ENCODE measurements around the gene MYADM.
"Not testable (repeated sequence)": the region's sequence is repeated elsewhere in the genome, so short reads cannot be mapped to it uniquely, and the experiment has no call there.

MYADM gene, protein sequence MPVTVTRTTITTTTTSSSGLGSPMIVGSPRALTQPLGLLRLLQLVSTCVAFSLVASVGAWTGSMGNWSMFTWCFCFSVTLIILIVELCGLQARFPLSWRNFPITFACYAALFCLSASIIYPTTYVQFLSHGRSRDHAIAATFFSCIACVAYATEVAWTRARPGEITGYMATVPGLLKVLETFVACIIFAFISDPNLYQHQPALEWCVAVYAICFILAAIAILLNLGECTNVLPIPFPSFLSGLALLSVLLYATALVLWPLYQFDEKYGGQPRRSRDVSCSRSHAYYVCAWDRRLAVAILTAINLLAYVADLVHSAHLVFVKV

DNA sequence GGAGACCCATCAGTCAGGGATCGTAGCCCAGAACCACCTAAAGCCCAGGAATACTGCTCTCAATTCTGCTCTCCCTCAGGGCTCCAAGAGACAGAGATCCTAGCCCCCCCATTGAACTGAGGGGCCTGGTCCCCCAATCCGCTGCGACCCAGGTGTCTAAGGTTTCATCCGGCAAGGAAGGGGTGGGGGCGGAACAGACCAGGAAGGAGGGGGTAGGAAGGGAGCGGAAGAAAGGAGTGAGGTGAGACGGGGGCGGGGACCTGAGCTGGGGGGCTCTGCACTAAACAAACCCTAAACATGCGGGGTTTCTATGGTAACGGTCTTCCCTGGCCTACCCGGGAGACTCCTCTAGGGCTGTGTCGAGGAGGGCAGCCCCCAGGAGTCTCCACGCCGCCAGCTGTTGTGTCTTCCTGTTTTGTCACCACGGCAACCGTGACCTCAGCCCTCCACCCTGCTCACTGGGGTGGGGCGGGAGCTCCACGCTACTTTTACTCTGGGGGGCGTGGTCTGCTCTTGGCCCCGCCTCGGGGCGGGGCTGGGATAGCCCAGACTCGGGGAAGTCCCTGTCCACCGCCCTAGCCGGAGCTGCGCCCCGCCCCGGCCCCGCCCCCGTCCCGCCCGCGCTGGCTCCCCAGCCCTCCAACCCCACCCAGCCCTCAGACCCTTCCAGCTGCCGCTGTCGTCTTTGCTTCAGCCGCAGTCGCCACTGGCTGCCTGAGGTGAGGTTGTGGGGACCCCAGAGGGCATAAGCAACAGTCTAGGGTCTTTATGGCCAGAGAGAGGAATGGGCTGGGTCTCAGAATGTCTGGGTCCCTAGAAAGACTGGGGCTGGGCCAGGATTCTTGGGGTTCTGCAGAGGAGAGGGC is at the start of gene MYADM:
TSS of gene MYADM (plus strand) at position 659 of the 866 bp plus-strand sequence. CDS start 5,647 bp downstream, outside the sequence.
- H3K4me3 Mint-ChIP-seq: peak within 1 kb of the TSS; percentile 98
- DNase-seq (ENCODE audit: low spot score in 2 of 2): peak; percentile 99
- no peaks in the 10 kb centered on the region for H3K9me3 Mint-ChIP-seq
- peaks cover 52% of the 10 kb centered on the region for H3K4me1 Mint-ChIP-seq
- H3K36me3 Mint-ChIP-seq: peaks cover 60% of the 10 kb centered on the region
- H3K27ac Mint-ChIP-seq: peak within 1 kb of the TSS; percentile 100
- ATAC-seq: peak; percentile 87

- ATAC-seq (no peak), DNase-seq (ENCODE audit: low spot score in 2 of 2) (no peak)
- Mint-ChIP-seq H3K4me3 (no peak overlapping the region), H3K36me3 (no peaks in the 10 kb centered on the region), H3K4me1 (no peaks in the 10 kb centered on the region), H3K27ac (no peak overlapping the region), H3K9me3 (no peaks in the 10 kb centered on the region)
Observed at GRCh38 chr19:53818756-53819155, 48.9 kb upstream of the MYADM start.

GRCh38 chr19:53819861-53820260 is 47.8 kb upstream of the MYADM start:
- Mint-ChIP-seq H3K36me3 (no peaks in the 10 kb centered on the region), H3K27ac (no peak overlapping the region), H3K4me1 (peaks cover 5% of the 10 kb centered on the region), H3K9me3 (no peaks in the 10 kb centered on the region), H3K4me3 (no peak overlapping the region)
- DNase-seq (ENCODE audit: low spot score in 2 of 2) (no peak), ATAC-seq (no peak)

- ATAC-seq (no peak), DNase-seq (ENCODE audit: low spot score in 2 of 2) (no peak)
- Mint-ChIP-seq H3K4me3 (no peak overlapping the region), H3K4me1 (peaks cover 5% of the 10 kb centered on the region), H3K36me3 (no peaks in the 10 kb centered on the region), H3K27ac (no peak overlapping the region), H3K9me3 (no peaks in the 10 kb centered on the region)
Observed at GRCh38 chr19:53823380-53824120, 44.1 kb upstream of the MYADM start.

DNA sequence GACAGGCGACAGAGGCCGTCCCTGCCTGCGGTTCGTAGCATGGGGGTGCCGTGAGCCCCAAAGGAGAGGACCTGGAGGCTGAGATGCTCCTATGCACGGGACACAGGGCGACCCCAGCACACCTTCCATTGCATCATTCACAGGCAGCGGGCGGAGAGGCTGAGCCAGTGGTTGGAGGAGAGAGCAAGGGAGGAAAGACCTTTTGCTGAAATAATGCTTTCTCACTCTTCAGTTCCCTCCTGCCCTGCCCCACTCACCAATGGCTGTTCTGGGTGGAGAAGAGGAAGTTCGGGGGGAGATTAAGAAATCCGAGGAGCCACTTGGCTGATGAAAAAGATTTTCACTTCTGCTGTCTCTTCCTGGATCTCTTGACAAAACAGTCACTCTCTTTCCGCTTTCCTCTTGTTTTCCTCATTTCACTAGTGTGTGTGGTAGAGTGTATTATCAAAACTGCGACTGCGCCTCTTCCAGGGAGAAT is 43.5 kb upstream of the MYADM start, which contains the start of gene NLRP12:
TSS of gene NLRP12 (minus strand) at position 181 of the 478 bp plus-strand sequence. CDS start at position 41, 140 bp downstream.
- Mint-ChIP-seq H3K4me1 (peaks cover 5% of the 10 kb centered on the region), H3K27ac (no peak within 1 kb of the TSS), H3K36me3 (no peaks in the 10 kb centered on the region), H3K9me3 (no peaks in the 10 kb centered on the region), H3K4me3 (no peak within 1 kb of the TSS)
- no peak for DNase-seq (ENCODE audit: low spot score in 2 of 2)
- no peak for ATAC-seq

GRCh38 chr19:53826876-53827275 is 40.8 kb upstream of the MYADM start:
- Mint-ChIP-seq H3K9me3 (no peaks in the 10 kb centered on the region), H3K36me3 (no peaks in the 10 kb centered on the region), H3K4me1 (peaks cover 5% of the 10 kb centered on the region), H3K27ac (no peak overlapping the region), H3K4me3 (no peak overlapping the region)
- ATAC-seq: no peak
- no peak for DNase-seq (ENCODE audit: low spot score in 2 of 2)

GRCh38 chr19:53828531-53828930 is 39.2 kb upstream of the MYADM start:
- no peak overlapping the region for H3K4me3 Mint-ChIP-seq
- DNase-seq (ENCODE audit: low spot score in 2 of 2): no peak
- H3K27ac Mint-ChIP-seq: no peak overlapping the region
- peaks cover 5% of the 10 kb centered on the region for H3K4me1 Mint-ChIP-seq
- H3K36me3 Mint-ChIP-seq: no peaks in the 10 kb centered on the region
- no peak for ATAC-seq
- H3K9me3 Mint-ChIP-seq: no peaks in the 10 kb centered on the region

DNA sequence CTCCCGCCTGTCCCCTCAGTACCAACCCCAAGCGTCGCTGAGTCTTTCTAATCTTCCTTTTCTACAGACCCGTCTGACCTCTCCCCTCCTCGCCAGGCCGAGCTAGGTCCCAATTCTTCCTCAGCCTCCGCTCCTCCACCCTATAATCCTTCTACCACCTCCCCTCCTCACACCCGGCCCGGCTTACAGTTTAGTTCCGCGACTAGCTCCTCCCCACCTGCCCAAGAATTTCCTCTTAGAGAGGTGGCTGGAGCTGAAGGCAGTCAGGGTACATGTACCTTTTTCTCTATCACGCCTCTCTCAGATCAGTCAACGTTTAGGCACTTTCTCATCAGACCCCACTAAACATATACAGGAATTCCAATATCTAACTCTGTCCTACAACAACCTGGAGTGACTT is 34.8 kb upstream of the MYADM start:
- ATAC-seq; H3K27ac Mint-ChIP-seq; H3K4me1 Mint-ChIP-seq; H3K4me3 Mint-ChIP-seq; H3K36me3 Mint-ChIP-seq; H3K9me3 Mint-ChIP-seq; DNase-seq (ENCODE audit: low spot score in 2 of 2): not testable (repeated sequence)

DNA sequence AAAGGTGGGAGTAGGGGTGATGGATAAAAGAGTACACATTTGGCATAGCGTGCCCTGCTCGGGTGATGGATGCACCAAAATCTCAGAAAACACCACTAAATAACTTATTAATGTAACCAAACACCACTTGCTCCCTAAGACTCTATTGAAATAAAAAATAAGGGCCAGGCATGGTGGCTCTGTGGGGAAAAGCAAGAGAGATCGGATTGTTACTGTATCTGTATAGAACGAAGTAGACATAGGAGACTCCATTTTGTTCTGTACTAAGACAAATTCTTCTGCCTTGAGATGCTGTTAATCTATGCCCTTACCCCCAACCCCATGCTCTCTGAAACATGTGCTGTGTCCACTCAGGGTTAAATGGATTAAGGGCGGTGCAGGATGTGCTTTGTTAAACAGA is 29.2 kb upstream of the MYADM start:
- not testable (repeated sequence) for H3K4me3 Mint-ChIP-seq; H3K4me1 Mint-ChIP-seq; H3K36me3 Mint-ChIP-seq; H3K27ac Mint-ChIP-seq; ATAC-seq; DNase-seq (ENCODE audit: low spot score in 2 of 2); H3K9me3 Mint-ChIP-seq

DNA sequence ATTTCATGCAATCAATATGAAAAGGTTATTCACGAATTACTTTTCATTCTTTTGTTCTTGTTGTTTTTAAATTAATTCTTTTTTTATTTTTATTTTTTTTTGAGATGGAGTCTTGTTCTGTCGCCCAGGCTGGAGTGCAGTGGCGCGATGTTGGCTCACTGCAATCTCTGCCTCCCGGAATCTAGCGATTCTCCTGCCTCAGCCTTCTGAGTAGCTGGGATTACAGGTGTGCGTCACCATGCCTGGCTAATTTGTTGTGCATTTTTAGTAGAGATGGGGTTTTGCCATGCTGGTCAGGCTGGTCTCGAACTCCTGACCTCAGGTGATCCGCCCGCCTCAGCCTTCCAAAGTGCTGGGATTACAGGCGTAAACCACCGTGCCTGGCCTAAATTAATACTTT is 27.4 kb upstream of the MYADM start:
- H3K4me1 Mint-ChIP-seq; H3K9me3 Mint-ChIP-seq; H3K36me3 Mint-ChIP-seq; H3K27ac Mint-ChIP-seq; DNase-seq (ENCODE audit: low spot score in 2 of 2); ATAC-seq; H3K4me3 Mint-ChIP-seq: not testable (repeated sequence)

DNA sequence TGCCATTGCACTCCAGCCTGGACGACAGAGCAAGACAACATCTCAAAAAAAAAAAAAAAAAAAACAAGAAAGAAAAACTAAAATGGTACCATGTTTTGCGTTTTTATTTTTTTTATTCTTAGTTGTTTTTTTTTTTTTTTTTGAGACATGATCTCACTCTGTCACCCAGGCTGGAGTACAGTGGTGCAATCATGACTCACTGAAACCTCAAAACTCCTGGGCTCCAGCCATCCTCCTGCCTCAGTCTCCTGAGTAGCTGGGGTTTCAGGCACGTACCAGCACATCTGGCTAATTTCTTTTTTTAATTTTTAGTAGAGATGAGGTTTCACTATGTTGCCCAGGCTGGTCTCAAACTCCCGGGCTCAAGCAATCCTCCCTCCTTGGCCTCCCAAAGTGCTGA is 26.8 kb upstream of the MYADM start:
- not testable (repeated sequence) for H3K4me3 Mint-ChIP-seq; H3K9me3 Mint-ChIP-seq; ATAC-seq; H3K4me1 Mint-ChIP-seq; H3K36me3 Mint-ChIP-seq; H3K27ac Mint-ChIP-seq; DNase-seq (ENCODE audit: low spot score in 2 of 2)

GRCh38 chr19:53844849-53845246 is 22.8 kb upstream of the MYADM start:
- Mint-ChIP-seq H3K9me3 (no peaks in the 10 kb centered on the region), H3K36me3 (no peaks in the 10 kb centered on the region), H3K4me1 (no peaks in the 10 kb centered on the region), H3K4me3 (no peak overlapping the region), H3K27ac (no peak overlapping the region)
- ATAC-seq: no peak
- no peak for DNase-seq (ENCODE audit: low spot score in 2 of 2)

- Mint-ChIP-seq H3K4me3 (no peak overlapping the region), H3K27ac (no peak overlapping the region), H3K9me3 (no peaks in the 10 kb centered on the region), H3K4me1 (peaks cover 10% of the 10 kb centered on the region), H3K36me3 (no peaks in the 10 kb centered on the region)
- ATAC-seq (no peak), DNase-seq (ENCODE audit: low spot score in 2 of 2) (no peak)
Observed at GRCh38 chr19:53847555-53847954, 20.1 kb upstream of the MYADM start.

DNA sequence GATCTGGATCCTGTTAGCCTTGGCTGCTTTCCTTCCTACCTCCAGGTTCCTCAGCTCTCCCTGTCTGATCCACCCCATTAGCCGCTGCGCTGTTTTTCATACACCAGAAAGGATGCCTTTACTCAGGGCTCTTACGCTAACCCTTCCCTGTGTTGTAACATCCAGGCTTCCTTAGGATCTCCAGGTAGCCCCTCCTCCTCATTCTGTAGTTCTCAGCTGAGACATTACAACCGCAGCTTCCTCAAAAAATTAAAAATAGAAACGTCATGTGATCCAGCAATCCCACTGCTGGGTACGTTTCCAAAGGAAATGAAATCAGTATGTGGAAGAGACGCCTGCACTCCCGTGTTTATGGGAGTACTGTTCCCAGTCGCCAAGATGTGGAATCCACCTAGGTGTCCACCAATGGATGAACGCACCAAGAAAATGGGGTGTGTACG is 18.4 kb upstream of the MYADM start:
- H3K4me1 Mint-ChIP-seq: peaks cover 15% of the 10 kb centered on the region
- no peak overlapping the region for H3K27ac Mint-ChIP-seq
- no peaks in the 10 kb centered on the region for H3K36me3 Mint-ChIP-seq
- ATAC-seq: no peak
- H3K4me3 Mint-ChIP-seq: no peak overlapping the region
- DNase-seq (ENCODE audit: low spot score in 2 of 2): no peak
- H3K9me3 Mint-ChIP-seq: no peaks in the 10 kb centered on the region

DNA sequence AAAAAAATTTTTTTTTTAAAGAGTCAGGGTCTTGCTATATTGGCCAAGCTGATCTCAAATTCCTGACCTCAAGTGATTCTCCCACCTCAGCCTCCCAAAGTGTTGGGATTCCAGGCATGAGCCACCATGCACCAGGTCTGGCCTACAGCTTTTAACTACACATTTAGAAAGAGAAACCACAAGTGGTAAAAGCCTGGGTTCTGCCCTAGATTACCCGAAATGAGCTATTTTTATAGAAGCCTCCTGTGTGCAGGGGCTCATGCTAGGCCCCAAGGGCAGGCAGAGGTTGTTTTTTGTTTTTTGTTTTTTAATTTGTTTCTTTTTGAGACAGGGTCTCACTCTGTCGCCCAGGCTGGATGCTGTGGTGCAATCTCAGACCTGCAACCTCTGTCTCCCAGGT is 14.0 kb upstream of the MYADM start:
- H3K4me3 Mint-ChIP-seq: no peak overlapping the region
- peak; percentile 70 for ATAC-seq
- peak overlapping the region; percentile 37 for H3K27ac Mint-ChIP-seq
- DNase-seq (ENCODE audit: low spot score in 2 of 2): no peak
- H3K9me3 Mint-ChIP-seq: no peaks in the 10 kb centered on the region
- peaks cover 15% of the 10 kb centered on the region for H3K4me1 Mint-ChIP-seq
- no peaks in the 10 kb centered on the region for H3K36me3 Mint-ChIP-seq

All from stimulated activated effector memory CD8-positive, alpha-beta T cell treated with anti-CD3 and anti-CD28 coated beads, Interleukin-12 subunit alpha, Interleukin-12 subunit beta, amount 100 ng/mL, for 72 hours (primary cell).